Measurements from ENCODE around the gene EREG.
"Not testable (repeated sequence)": the region's sequence is repeated elsewhere in the genome, so short reads cannot be mapped to it uniquely, and the experiment has no call there.

EREG gene

GRCh38 chr4:74364652-74365491, at the start of gene EREG:
EREG (plus strand) TSS chr4:74365145; CDS start chr4:74365309, 164 bp downstream.
- peak in 1 of 2 donors; percentile 31 for DNase-seq

GRCh38 chr4:74315376-74315775, 49.6 kb upstream of the EREG start:
- DNase-seq: no peak

- DNase-seq: no peak
Observed at GRCh38 chr4:74316397-74316796, 48.5 kb upstream of the EREG start.

- no peak for DNase-seq
Observed at GRCh38 chr4:74317616-74318246, 47.2 kb upstream of the EREG start.

GRCh38 chr4:74318276-74318675, 46.7 kb upstream of the EREG start:
- DNase-seq: no peak

- DNase-seq: no peak
Observed at GRCh38 chr4:74319470-74319869, 45.5 kb upstream of the EREG start.

- peak; percentile 9 to 19 for DNase-seq
Observed at GRCh38 chr4:74320559-74321118, 44.3 kb upstream of the EREG start.

- no peak for DNase-seq
Observed at GRCh38 chr4:74322301-74322700, 42.6 kb upstream of the EREG start.

- DNase-seq: no peak
Observed at GRCh38 chr4:74323663-74324062, 41.3 kb upstream of the EREG start.

- DNase-seq: no peak
Observed at GRCh38 chr4:74324262-74324661, 40.7 kb upstream of the EREG start.

GRCh38 chr4:74325886-74326285, 39.1 kb upstream of the EREG start:
- no peak for DNase-seq

GRCh38 chr4:74327762-74328161, 37.2 kb upstream of the EREG start:
- no peak for DNase-seq

- no peak for DNase-seq
Observed at GRCh38 chr4:74328501-74328900, 36.4 kb upstream of the EREG start.

GRCh38 chr4:74329307-74329706, 35.6 kb upstream of the EREG start:
- no peak for DNase-seq

- no peak for DNase-seq
Observed at GRCh38 chr4:74330295-74330750, 34.6 kb upstream of the EREG start.

GRCh38 chr4:74331252-74331651, 33.7 kb upstream of the EREG start:
- DNase-seq: no peak

GRCh38 chr4:74331944-74332343, 33.0 kb upstream of the EREG start:
- DNase-seq: no peak

GRCh38 chr4:74334636-74335035, 30.3 kb upstream of the EREG start:
- DNase-seq: no peak

GRCh38 chr4:74335341-74336021, 29.5 kb upstream of the EREG start:
- no peak for DNase-seq

GRCh38 chr4:74338792-74339333, 26.1 kb upstream of the EREG start:
- DNase-seq: no peak

- no peak for DNase-seq
Observed at GRCh38 chr4:74339501-74339900, 25.4 kb upstream of the EREG start.

GRCh38 chr4:74340421-74340820, 24.5 kb upstream of the EREG start:
- not testable (repeated sequence) for DNase-seq

GRCh38 chr4:74344031-74344430, 20.9 kb upstream of the EREG start:
- DNase-seq: no peak
